HG03045 (cell line): ENCODE results near the gene PAPSS1.
"Not testable (repeated sequence)": the region's sequence is repeated elsewhere in the genome, so short reads cannot be mapped to it uniquely, and the experiment has no call there.

ENCODE experiments used
- ATAC-seq: cut with Tn5 transposase; IDR thresholded peaks from one replicate; pipeline ENCODE4 v1.9.1; 2021; ENCODE audit warnings: mild to moderate bottlenecking, moderate library complexity; ENCODE audit not compliant: unreplicated experiment

The PAPSS1 gene

DNA sequence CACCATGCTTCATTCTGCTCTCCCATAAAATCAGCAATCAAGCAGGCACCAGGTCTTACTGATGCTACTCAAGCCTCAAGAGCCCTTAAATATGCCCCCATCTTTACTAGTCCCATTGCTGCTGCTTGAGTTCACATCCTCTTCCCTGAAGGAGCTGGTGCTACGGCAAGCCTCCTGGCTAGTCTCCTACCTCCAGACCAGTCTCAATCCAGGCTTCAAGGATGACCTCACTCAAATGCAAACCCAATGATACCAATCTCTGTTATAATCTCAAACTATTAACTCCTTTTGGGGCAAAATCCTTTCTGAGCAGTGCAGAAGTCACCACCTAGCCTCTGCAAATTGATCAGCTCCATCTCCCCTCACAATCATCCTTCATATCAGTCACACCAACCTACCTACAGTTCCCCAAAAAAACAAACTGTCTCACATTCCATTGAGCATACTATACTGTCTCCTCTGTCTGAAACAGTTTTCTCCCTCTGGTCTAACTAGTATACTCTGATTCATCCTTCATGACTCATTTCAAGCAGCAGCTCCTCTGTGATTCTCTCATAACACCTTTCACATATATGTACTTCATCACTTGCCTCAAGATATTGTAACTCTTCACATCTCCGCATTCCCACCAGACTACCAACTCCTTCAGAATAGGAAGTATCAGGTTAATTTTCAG is 30.0 kb downstream of the PAPSS1 start:
- peak; percentile 49 for ATAC-seq

DNA sequence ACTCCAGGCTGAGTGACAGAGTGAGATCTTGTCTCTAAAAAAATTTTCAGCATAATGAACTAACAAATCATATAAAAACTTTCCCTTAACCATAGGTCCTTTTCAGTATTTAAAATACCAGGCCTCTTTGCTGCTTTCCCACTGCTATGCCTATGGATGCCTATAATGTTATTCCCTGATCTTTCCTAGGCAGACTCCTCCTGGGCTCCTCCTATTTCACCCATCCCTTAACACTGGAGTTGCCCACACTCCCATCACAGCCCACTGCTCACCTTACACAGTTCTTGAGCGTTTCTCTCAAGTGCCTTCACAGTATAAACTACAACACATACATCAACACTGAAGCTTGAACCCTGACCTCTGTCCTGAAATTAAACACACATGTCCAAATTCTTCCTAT is 31.6 kb downstream of the PAPSS1 start:
- ATAC-seq = no peak

DNA sequence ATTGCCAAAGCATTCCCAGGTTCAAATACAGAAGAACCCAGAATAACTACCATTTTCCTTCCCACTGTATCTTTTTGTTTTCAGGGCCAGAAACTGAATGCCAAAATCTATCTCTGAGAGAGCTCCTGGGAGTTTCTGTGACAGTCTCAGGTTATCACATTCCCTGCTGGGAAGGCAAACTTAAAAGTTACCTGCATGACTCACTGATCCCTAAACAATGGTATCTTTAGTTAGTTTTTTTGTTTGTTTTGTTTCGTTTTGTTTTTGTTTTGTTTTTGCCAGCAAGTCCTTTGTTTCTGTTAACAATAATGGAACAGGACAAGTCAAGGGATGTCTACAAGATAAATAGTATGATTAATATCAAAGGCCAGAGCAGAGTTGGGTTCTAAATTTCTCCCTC is 34.3 kb downstream of the PAPSS1 start:
- ATAC-seq = no peak

DNA sequence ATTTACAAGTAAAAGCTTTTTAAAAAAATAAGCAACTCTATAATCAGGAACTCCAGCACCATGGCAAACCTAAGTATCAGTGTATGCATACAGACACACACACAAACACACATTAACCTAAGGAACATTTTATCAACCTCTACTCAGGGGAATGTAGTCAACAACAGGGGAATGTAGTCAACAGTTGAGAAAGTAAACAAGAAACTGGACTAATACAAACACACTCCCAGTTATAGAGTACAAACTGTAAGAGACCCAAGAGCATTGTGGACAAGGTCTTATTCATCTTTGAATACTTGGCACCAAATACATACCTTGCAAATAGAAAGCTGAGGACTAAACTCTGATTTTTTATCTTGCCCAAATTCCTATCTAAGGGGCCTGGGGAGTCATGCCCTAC is 36.2 kb downstream of the PAPSS1 start:
- no peak for ATAC-seq

DNA sequence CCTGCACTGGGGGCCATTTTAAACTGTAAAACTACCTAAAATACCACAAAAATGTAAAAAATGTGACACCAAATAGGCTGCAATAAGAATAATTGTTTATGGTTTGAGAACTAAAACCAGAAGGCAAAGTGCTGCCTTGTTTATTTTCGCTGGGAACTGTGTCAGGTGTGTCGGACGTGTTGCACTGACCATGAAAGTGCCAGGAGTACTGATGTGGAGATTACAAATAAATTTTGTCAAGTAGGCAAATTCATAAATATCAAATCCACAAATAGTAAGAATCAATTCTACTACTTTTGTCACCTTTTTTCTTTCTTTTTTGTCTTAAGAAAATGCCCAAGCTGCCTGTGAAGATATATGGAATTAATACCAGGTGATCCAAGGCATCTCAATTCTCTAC is 37.7 kb downstream of the PAPSS1 start:
- no peak for ATAC-seq

DNA sequence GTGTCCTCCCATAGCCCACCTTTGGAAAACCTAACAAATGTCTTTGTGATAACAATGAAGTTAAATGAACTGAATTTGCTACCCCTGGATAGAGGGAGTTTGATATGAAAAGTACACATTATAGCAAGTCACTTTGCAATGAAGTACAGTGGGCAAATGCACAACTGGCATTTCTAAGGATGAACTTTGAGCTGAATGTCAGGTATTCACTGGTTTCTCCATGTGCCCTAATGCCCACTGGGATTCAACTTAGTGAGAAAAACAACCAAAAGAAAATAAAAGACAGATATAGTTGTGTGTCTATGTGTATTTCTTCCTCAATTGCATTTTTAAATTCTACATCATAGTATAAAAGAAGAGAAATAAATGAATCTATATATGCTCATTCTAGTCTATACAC is 51.0 kb downstream of the PAPSS1 start:
- ATAC-seq = no peak

DNA sequence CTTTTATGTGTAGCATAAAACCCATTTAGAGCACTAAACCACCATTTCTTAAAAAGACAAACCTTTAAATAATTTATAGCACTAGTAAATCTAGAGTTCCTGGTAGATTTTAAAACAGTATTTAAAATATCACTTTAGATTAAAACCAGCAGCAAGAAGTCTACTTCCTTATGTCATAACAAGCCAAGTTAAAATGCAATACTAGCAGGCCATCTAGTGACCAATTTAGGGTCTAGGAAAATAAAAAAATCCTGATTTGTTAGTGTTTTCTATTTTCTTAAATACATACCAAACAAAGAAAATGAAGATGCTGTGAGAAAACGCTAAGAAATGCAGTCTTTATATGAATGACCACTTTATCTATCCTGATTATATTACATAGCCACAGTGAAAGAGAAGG is 53.9 kb downstream of the PAPSS1 start:
- ATAC-seq = no peak

DNA sequence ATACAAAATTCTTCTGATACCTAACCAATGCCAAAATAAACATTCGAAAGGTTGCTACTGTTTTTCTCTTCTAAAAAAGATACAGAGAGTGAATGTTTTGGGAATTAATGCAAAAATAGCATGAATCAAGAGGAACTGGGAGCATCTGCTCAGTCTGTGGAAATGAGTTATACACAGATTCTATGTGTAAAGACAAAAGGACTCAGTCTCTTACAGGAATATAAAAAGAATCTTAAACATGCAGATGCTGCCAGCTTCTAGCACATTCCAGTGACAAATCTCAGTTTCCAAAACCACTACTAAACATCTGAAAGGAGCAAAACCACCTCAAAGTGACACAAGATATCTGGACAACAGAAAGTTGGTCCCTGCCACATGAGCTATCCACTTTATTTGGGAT is 55.0 kb downstream of the PAPSS1 start:
- no peak for ATAC-seq

DNA sequence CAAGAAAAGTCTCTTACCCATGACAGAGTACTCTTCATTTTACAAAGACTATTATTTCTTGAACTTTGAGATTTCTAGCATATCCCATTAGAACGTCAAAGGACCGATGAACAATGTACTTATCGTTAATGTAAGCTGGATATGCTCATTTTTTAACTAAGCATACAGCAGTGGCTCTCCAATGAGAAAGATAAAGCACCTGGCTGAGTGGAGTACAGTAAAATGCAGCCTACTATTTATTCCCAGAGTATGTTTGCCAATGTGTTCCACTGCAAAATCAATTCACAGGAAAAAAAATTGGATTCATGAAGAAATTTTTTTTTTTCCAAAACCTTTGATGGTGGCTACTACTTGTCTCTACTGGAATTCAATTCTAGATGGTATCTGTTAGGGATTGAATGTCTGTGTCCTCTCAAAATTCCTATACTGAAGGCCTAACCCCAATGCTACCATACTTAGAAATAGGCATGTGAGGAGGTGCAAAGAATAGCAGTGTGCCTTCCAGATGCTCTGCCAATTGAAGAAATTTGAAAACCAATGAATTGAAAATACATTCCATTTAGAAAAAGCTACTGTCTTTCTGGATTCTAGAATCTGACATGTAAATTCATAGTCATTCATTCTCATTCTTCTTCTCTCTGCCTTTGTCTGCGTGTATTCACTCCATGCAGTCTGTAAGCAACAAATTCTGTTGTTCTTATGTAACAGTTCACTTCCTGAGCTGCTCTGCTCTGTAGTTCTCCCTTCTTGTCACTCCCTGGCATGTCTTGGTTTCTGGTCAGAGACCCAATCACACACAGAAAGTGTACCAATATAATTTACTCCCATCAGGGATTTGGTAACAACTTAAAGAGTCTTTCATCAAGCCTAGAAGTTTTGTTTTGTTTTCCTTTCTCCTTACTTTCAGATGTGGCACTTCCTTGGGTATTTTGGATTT is 61.4 kb downstream of the PAPSS1 start:
- ATAC-seq = no peak

DNA sequence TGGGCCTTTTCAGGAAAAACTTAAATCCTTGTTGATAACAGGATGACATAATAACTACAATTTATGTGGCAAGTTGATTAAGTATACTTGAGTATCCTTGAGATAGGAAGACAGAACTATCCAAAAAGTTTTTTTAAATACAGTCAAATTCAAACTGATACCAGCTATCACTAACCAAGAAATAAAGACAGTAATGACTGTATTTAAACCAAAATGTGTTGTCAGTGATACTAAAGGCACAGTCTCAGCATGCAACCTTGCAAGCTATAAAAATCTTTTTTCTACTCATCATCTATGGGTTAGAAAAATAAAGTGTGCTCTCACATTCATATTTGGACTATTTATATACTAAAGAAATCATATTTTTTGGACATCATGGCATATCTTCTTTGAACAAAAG is 64.7 kb downstream of the PAPSS1 start:
- ATAC-seq = no peak

DNA sequence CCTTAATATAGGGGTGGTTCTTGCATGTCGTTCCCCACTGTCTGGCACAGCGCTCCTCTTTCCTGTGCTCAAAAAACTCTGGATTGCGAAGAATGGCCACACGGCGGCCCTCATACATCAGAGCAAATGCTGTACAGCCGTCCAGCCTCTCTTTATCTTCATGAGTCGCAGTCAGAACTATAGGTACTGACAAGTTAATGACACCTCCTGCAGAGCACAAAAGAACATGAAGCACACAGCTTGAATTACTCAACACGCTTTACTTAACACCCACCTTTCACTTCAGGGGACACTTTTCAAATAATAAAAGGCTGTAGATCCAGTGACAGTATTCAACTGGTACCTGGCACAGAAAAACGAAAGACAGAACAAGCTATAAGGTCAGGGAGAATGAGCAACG is 65.3 kb downstream of the PAPSS1 start:
- ATAC-seq = no peak

DNA sequence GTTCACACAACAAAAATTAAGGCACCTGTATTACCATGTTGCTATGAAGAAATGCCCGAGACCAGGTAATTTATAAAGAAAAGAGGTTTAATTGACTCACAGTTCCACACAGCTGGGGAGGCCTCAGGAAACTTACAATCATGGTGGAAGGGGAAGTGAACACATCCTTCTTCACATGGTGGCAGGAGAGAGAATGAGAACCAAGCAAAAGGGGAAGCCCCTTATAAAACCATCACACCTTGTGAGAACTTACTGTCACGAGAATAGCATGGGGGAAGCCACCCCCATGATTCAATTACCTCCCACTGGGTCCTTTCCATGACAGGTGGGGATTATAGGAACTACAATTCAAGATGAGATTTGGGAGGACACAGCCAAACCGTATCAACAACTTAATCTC is 68.6 kb downstream of the PAPSS1 start:
- ATAC-seq = not testable (repeated sequence)

DNA sequence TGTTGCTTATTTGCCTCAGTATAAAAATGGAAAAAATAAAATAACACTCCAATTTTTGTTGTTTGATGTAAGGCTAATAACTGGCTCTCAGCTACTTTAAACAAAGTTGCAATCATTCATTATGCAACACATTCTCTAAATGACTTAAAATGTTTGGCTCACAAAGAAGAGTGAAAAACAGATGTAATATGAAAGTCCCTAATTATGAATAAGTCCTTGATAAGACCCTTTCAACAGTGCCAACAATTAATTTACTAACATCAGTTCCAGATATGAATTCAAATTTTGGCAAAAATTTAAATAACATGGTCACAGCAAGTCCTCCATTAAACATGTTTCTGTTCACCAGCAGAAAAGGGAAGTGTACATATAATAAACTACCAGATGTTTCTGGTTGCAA is 69.8 kb downstream of the PAPSS1 start:
- no peak for ATAC-seq

DNA sequence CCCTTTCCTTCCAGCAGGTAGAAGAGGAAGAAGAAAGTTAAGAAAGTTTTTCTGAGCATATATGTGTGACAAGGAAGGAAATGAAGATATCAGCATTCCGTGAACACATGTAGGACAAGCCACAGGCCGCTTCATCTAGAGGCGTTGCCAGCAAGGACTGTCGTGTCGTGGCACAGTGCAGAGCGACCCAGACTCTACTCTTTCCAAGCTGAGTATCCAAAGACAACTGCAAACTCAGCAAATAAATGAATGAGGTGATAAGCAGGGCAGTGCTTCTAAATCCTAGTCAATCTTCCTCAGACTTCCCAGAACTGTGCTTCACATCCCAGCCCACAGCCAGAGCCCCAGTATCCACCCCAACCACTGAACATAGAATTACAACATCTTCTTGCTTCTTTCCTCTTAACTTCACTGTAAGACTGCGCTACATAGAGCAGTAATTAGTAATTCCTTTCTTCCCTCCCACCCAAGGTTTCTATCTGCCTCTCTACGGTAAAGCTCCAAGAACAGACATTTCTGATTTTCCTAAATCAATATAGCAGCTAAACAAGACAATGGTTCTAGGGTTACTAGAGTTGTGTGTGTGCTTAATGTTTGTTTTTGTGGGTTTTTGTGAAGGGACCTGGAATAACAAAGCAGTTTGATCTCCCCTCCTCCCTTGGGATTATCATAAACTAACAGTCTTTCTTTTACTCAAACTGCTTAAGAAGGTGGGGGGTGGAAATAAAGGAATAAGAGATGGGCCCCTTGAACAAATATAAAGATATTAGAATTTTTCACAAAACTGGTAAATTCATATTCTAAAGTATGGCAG is 71.6 kb downstream of the PAPSS1 start:
- no peak for ATAC-seq

DNA sequence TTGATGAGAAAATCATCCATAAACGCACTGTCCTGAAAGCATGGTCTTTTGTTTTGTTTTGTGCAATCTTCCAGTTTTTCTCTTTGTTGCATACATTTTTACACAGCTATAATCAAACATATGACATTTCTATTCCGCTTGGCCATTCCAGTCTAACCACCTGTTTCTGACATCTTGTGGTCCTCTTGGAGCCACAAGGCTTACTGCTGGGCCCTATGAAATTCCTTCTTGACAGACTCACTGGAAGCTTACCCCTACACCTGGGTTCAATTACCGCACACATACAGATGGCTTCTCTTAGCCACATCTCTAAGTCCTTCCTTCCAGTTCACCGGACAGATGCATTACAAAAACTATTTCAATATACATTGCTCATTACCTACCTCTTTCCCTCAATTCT is 72.4 kb downstream of the PAPSS1 start:
- no peak for ATAC-seq

DNA sequence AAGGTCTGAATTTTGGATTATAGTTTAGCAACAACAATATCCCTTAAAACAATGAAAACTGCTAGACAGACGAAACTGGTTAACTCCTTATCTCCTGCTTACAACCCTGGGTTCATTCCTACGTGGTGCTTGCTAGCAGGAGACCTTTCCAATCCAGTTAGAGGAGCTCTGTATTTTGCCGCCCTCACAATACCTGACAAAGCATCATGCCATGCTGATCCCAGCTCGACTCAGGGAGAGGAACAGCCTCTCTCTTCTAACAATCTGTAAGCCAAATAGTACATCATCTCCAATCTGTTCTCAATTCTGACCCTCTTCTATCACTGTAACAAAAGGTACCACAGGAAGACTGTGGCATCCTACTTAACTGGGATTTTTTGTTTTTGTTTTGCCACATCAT is 74.4 kb downstream of the PAPSS1 start:
- no peak for ATAC-seq

DNA sequence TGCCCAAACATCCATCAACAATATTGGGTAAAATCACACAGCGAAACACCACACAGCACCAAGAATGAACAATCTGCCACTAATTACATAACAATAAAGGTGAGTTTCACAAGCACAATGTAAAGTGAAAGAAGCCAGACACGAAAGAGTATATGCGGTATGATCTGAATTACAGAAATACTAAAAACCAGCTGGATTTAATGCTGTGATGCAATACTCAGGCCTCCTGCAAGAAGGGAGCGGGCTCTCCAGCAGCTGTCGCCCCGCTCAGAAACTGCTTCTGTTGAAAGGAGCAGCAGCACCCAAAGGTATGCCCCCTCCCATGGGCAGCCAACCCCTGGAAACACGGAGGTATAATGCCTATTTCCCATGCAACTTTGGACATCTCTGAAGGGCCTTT is 77.0 kb downstream of the PAPSS1 start:
- ATAC-seq = no peak

DNA sequence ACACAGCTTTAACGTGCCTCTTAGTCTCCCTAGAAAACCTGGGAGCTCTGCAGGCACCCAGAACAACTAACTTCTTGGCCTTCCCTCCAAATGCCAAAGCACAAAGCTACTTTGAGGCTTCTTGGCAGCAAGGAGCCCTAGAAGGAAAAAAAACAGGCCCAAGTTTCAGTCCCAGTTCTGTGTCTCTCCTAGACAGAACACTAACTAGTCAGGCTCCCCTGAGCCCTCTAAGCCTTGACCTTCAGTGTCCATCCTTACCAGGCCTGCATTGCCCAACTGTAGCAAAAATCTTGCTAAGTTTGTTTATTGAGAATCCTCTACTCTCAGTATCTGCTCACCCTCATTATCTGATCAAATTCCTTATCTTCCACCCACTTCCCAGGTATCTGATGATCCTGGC is 79.2 kb downstream of the PAPSS1 start:
- ATAC-seq = no peak

DNA sequence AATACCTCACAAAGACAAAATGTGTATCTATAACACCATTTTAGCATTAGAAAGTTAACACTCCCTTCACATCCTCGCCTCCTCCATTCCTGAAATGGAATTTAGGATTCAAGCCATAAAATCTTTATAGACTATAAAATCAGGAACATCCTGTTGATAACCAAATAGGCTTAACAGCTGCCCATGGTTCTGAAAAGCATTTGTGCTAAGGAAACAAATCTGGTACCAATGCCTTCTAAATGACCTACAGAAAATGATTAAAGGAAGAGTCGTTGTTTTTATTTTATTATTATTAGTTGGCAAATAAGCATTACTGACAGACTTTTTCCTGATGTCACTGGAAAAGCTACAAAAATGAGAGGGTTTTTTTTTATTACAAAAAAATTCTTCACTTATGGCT is 79.8 kb downstream of the PAPSS1 start:
- ATAC-seq = no peak

DNA sequence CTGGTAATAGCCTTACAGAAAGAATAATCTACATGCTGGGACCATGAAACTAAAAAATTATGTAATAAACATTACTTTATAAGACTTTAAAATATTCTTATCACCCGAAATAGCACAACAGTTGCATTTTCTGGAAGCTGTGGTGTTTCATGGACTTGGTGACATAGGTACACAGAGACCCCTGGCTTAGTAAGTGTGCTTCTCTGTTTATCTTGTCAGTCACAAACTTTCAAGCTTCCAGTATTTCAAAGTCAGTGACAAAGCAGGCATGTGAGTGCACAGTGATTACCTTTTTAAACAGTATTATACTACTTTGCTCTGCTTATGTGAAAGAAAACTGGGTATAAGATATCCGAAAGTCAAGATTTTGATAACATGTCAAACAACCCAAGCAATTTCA is 84.3 kb downstream of the PAPSS1 start:
- ATAC-seq = no peak

DNA sequence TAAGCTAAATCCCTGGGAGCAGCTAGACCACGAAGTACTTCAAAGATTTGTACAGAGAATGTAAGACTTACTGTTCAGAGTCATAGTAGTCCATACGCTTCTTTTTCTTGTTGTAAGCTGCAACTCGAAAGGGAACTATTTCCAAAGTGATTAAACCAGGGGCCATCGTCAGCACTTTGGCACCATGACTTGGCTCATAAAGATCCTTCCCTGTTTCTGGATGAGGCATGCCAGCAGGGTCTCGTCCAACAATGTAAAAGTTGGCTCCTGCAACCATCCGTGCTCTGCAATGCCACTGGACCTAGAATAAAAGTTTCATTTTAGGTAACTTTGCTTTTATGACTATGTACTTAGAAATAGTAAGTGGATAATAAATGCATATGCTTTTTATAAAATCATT is 88.5 kb downstream of the PAPSS1 start:
- ATAC-seq = no peak
